Left forelimb (tissue), 1 donor: ENCODE measurements around the gene ALDH1A2.

Experiments used
- DNase-seq: peaks from one replicate; pipeline ENCODE4 v3.0.0-alpha.2; 2018; ENCODE audit warnings: low spot score

Gene ALDH1A2

DNA sequence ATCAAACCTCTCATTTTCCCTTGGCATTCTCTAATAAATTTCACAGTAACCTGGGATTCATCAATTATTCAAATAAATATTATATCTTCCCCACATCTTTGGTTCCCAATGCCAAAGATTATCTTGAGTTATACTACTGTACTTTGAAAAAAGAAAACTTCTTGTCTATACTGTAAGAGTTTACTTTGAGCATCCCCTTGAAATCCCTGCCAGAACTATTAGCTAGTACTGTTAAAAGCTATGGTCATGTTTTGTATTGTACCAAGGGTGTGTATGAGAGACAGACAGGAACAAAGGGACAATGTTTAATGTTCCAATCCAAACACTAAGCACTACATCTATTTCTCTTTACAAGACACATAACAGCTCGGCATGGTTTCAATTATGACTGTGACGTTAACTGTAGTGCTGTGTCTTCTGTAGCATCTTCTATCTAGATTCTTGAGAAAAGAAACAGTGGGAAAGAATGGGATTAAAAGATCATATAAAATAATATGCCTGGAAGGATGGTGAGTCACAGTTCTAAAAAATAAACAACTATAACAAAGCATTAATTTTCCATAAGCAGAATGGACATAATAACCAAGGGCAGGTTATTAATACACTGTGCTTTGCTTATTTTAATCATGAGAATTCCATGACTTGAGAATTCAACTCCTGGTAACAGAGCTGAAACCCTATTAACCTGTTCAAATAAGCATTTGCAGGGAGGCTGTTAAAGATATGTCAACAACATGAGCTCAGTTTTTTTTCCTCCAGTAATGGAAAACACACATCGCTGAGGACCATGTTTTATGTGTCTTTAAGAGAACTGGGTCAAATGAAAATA lies 71.1 kb downstream of the ALDH1A2 start:
- DNase-seq = no peak

DNA sequence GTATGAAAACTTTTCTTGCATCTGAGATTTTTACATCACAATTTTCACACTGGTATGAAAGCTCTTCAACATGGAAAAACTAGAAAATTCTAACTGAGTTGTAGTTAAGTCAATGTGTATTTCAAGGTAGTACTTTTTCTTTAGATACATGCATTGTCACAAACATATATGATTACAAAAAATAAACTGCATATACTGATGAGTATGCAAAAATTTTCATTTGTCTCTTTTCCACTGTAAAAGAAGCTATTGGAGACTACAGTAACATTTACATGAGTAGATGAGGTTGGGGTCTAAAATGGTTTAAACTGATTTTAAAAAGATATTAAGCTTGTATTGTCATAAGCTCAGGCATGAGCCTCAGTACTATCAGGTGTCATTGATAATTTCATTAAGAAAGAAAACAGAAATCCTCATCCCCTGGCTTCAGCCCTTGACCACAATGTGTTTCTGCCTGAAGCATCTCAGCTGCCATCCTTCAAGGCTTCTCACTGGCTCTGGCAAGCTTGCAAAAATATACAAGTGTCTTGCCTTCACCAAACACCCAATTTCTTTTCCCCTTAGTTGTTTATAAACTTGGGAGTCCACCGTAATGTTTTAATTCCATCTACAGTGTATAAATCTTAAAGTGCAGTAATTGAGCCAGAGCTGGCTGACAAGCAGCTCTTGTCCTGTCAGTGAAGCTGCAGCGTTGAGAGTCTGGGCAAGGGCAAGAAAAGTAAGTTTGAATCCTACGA lies 71.9 kb downstream of the ALDH1A2 start:
- no peak for DNase-seq

DNA sequence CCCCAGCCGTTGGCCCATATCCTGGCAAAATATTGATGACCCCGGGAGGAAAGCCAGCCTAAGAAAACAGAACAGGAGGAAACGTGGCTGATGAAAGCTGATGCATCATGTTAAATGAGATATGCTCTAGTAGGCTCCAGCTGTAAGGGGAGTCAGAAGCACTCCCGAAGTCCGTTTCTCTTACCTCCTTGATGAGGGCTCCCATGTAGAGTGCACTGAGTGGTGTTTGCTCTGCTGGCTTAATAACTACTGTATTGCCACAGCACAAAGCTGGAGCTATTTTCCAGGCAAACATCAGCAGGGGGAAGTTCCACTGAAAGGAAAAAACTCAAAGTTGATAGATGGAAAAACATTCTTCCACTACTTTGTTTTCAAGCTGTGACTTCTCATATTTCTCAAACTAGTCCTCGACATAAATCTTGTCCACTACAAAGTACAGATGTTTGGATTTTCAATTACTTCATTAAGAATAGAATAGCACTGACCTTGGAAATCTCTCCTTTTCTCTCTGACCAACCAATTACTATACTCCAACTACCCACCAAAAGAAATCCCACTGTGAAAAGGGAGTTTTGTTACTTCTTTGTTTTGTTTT lies 72.7 kb downstream of the ALDH1A2 start:
- no peak for DNase-seq

DNA sequence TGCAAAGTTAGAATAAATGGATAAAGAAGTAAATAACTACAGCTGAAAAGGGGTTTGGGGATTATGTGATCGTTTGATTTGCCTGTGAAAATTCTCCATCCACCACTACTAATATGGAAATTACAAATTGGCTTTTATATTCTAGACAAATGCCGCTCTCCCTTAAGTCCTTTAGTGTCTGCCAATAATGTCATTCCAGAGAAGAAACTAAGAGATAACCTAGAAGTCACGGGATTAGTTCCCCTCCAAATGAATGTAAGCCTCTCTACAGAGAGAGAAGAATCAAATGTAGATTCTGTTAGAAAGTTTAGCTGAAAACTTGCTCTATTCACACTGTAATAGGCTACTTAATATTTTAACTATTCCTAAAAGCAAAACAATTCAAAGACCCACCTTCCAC lies 92.0 kb downstream of the ALDH1A2 start:
- no peak for DNase-seq

DNA sequence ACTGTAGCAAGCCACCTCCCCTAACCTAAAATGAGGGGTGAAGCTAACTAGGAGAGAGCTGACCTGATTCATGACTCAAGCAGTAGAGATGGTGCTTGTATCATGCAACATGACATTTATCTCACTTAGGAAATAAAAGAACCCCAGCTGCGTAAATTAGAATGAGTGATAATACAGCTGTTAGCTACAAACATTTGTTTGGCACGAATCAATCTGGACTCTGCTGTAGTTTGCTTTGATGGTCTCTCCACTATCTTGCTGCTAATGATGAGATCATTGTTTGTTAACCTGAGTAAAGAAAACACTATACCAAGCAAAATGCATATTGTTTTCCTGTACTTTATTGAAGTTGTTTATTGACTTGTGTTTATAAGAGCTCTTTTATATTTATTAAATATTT lies 92.6 kb downstream of the ALDH1A2 start:
- DNase-seq = no peak

DNA sequence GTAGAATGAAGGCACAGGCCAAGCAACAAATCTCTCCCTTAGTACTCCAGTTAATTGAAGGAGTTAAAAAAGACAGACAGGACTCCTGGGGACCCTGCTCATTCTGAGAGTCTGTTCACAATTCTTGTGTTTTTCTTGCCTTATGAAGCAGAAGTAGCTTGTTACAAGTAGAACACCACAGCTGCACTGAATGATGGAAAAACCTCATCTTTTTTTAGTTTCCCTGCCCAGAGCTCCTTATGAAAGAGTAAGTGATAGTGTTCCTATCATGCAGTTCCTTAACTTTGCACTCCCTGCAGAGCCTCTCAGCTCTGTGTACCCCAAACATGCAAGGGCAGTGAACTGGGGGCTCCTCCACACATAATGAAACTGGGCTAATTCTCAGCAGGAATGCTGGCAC lies 95.5 kb downstream of the ALDH1A2 start:
- no peak for DNase-seq

DNA sequence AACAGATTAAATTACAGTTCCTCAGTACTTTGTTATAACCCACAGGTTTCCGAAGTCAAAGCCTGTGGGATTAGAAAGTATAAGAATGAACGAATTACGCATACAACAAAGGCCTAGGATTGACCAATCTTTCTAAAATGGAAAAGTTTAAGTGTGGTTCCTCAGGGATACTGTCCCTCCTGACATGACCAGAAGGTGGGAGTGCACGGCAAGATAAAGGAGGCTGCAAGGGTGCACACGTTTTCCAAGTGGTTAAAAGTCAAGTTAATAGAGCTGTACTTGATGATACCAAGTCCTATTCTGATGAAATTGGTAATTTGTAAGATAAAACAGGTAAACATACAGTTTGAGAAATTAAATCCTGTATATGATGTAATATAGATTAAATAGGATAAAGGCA lies 96.2 kb downstream of the ALDH1A2 start:
- no peak for DNase-seq

DNA sequence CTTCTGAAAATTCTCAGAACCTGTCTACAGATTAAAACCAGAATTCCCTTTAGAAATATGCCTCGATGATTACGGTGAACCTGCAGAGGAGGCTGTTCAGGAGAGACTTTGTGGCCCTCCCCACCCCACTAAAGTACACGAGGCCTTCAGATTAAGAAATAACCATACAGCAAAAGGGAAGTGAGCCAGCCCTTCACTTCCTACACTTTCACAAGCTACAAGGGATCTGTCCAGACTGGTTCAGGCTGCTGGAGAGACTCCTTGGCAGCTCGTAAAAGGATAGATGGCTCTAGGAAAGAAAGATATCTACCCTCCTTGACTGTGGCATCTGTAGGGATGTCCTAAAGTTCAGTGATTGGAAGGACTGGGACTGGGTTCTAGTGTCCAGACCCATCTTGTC lies 102.6 kb downstream of the ALDH1A2 start:
- no peak for DNase-seq

DNA sequence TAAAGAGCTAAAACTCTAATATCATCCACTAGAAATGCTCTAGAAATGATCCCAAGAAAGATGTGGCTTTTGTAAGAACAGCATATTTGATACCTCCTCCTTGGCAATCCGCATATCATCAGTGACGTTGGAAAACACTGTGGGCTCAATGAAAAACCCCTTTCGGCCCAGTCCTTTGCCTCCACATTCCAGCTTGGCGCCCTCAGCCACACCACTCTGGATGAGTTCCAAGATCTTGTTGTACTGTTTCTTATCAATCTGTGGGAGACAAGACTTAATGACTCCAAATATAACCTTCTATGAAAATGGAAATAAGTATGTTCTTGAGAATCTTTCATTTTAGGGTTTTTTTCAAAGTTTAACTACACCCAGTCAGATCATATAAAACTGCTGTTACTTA lies 103.6 kb downstream of the ALDH1A2 start:
- no peak for DNase-seq

DNA sequence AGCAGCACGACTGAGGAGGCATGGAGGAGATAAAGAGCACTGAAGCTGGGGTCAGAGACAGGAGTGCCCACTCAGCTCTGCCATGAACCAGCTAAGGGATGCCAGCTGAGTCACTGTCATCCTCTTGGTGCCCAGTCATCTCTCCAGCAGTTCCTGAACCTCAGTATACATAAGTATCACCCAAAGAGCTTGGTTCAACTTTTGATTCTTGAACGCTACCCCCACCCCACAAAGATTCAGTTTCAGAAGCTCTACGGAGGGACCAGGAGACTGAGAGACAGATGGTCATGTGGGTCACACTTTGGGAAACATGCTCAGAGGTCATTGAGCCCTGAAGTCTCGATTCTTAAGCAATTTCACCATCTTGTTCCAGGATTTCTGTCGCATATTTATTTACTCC lies 108.4 kb downstream of the ALDH1A2 start:
- no peak for DNase-seq

DNA sequence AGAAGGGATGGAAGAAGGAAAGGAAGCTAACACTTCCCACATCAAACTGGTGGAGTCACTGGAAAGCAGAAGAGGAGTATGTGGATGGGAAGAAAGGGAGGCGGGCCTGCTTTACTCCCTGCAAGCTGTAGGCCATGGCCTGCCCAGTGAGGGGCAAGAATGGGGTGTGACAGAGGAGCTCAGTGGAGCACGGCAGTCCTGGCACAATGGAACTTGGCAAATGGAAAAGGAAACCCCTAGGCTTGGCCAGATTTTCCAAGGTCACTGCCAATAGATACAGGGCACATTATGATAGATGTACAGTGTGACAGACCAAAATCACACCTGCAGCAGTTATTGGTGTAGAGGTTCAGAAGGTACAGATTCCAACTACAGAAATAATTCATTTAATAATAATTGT lies 111.6 kb downstream of the ALDH1A2 start:
- DNase-seq = no peak

DNA sequence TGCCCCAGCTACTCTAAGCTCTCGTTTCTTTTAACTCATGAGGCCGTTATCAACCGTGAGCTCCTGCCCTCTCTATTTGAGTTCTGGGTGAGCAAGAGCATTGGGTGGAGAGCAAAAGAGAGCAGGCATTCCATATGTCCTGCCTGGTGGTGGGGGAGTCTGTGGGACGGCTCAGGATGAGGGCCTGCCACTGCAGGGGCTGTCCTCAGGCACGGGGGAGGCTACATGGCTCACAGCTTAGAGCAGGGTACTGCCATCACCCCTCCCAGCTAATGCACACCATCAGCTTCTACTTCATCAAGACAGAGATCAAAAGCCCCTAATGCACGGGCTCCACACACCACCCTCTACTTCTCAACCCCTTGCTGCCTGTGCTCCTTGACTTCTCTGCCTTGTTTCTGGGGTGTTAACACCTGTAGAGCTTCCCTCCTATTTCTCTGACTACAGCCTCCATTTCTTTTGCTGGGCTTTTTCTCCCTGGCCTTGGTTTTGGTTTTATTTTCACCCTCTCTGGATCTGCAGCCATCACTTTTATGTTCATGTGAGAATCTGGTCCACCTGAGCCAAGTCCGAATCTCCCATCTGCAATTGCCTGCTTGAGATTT lies 114.1 kb downstream of the ALDH1A2 start:
- DNase-seq = no peak

DNA sequence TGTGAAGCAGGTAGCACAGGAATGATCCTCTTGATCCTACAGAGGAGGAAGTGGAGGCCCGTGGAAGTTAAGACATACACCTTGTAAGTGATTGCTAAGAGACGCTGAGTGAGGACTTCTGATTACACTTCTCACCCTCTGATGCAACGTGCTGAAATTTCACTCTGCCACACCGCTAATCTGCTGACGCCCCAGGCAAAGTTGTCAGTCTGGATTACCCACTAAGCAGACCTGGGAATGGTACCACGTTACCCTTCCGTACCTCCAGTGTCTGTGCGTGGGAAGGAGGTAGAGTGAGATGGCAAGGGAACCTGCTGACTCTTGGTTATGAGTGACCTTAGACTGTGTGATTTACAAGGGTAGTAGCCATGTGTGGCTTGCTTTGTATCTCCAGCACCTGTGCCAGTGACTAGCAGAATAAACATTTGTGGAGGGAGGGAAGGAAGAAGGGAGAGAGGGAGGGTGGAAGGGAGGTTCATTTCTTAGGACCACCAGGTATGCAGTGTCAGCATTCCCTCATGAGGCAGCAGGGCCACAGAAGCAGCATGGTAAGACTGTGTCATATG lies 115.0 kb downstream of the ALDH1A2 start:
- no peak for DNase-seq

DNA sequence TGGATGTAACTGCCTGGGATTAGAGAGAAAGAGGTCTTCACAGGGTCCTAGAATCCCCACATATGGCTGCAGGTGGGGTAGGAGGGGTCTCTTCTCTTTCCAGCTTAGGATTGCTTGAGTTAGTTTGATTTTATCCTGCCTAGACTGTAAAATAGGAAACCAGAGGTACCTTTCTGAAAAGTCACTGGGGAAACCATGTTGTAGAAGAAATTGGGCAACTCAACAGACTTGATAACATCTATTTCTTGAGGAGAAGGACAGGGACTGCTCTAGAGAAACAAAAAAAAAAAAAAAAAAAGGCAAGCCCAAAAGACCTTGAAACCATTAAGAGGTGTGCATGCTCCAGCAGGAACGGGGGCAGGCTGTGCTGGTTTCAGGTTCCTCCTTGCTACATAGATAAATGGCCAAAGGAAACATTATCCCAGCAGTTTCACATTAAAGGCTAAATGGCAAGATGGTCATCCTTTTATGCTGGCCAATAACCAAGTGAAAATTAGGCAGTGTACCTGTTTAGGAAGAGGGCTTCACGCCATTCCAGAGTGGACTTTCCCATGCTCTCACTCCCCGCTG lies 116.1 kb downstream of the ALDH1A2 start:
- no peak for DNase-seq

DNA sequence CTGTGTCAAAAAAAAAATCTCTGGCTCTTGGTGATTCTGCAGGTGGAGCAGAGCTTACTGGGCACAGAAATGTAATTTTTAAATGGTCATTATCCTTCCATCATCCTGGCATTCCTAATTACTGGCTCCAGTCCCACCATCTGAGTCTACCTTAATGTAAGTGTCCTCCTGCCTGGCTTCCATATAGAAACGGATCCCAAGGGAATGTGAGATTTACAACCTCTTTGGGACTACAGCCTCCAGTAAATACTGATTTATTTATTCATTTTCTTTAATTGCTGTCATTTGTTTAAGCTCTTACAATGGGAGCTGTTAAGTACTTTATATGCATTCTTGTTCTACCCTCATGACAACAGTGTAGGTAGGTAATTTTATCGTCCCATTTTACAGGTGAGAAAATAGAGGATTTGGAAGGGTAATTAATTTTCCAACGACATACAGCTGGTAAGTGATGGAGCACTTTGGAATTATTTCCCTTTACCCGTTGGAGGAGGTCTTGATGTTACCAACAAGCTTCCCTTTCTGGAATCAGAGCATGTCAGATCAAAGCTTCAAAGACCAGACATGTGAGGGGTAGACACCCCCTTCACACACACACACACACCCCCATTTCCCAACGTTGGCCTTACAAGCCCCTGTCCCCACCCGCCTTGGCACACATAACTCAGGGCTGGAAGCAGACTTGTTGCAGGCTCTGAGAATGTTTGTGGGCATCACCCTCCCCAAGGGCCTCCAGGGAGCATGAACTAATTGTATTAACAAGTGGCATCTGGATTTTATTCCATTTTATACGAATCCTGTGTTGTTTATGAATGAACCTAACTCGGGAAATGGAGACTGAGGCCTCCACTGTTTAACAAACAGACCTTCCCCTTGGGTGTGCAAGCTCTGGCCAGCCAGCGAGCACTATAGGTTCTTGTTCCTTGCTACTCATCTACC lies 116.9 kb downstream of the ALDH1A2 start:
- DNase-seq = no peak

DNA sequence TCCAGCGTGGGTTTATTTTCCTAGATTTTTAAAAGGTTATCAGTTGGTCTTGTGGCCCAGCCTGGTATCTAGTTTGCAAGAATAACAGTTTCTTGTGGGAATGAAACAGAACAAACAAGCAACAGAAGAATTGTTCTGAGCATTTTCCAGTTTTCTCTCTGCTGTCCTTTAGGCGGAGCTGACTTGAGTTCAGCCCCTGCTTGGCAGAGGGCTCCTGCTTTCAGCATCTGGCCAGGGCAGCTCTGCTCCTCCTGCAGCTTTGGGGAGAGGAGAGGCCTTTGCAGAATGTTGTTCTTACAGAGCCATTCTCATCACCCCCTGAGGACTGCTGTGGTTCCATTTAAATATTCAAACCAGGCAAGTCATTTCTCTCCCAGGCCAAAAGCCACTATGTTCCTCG lies 117.7 kb downstream of the ALDH1A2 start:
- DNase-seq = no peak

DNA sequence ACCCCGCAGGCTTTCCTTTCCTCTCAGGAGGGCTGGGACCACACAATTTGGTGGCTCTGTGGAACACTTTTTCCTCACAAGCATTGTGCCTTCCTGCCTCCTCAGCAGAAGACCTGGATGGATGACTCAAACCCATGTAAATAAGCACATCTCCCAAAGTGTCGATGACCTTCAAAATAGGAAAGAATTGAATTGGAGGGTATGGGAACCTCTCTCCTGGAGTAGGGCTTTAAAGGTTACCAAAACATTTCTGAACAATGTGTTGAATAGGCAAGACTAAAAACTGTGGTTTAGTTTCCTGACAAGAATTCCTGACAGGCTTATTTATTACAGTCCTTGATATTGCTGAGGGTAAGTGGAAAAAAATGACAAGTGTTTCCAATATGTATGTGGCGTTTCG lies 118.2 kb downstream of the ALDH1A2 start:
- no peak for DNase-seq

DNA sequence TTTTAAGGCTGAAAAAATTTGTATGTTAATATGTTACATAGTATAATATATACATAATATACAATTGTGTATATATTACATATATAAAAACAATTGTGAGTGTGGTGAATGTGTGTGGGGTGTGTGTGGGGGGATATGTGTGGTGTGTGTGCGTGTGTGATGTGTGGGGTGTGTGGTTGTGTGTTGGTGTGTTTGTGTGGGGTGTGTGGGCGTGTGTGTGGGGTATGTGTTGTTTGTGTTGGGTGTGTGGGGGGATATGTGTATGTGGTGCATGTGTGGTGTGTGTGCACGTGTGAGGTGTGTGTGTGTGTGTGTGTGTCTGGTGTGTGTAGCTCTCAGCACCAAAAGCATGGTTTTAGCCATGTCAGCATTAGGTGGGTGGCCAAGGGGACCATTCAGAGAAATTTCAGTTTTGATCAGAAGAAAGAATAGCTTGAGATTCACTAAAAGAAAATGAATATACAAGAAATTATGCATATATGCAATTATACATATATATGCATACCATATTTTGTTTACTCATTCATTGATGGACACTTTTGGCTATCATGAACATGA lies 118.9 kb downstream of the ALDH1A2 start:
- DNase-seq = no peak

DNA sequence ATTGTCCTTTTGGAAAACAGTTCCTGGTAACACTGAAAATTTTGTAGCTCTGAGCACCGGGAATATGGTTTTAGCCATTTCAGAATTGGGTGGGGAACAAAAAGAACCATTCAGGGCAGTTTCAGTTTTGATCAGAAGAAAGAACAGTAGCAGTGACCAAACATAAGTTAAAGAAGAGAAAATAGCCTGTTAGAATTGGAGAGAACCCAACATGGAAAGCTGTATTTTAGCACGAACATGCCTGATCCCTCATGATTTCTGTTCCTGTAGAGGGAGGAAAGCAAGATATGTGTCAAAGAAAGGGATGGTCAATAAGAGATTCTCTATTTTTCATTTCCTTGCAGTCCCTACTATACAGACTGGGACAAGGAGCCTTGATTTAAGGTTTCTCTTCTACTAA lies 119.9 kb downstream of the ALDH1A2 start:
- DNase-seq = no peak

DNA sequence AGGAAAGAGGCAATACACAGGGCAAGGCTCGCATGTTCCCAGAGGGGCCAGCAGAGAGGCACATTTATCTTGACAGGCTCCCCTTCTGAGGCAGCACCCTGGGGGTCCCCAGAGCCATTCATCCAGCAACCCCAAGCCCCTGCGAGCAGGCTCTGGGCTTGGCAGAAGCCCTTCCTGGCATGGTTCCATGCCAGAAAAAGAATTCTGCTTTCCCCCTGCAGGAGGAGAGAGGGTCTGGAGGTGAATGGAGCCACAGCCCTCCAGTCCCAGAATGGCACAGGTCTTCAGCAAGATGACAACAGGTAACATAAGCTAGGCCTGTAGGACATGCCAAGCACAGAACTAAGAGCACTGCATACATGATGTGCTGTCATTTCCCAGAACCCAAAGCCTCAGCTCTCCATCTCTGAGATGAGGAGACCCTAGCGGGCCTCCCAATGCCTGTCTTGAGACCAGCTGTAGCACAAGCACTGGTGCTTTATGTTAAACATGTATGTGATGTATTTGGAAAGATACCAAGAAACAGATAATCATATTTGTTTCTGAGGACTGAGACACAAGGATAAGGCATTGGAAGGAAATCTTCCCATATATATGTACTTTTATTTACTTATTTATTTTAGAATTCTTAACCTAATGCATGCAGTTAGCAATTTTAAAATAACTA lies 121.6 kb downstream of the ALDH1A2 start:
- DNase-seq = no peak
